IMR-90 (cell line): ENCODE results near the gene ZNF423. TPM values are rescaled to one million over a fixed set of nuclear protein-coding genes. Genes with fewer than 3 reads are reported as not detected.

Experiments
- ATAC-seq: fragments of 200-7000 bp; cut with Tn5 transposase; 2 replicates; pipeline ENCODE4 v1.9.1; 2020; ENCODE audit warnings: low read depth, mild to moderate bottlenecking, moderate library complexity
- BruUV-seq: library from RNA; stranded (reverse); fragments of 400-500 nt; replicated peaks from 2 replicates; lab custom pipeline; 2021; lab: Mats Ljungman, UMichigan
- CTCF ChIA-PET: fragments of 300-600 bp; formaldehyde crosslinking; extraction: SDS; loops from one replicate; lab custom pipeline; 2021; ENCODE audit warnings: antibody characterized with exemption; lab: Yijun Ruan, JAX
- POLR2A ChIA-PET: fragments of 300-600 bp; sonication (Branson Sonifier 250); formaldehyde crosslinking; loops from one replicate; lab custom pipeline; 2022; ENCODE audit warnings: antibody characterized with exemption; ENCODE audit not compliant: unreplicated experiment; lab: Charles Lee
- DNase-seq: peaks from one replicate; pipeline ENCODE4 v3.0.0; 2013
- H2AFZ ChIP-seq: replicated peaks from 2 replicates; pipeline ENCODE3; 2013; ENCODE audit warnings: low read length, mild to moderate bottlenecking; ENCODE audit not compliant: poor library complexity
- H2AK5ac ChIP-seq: 2 replicates; pipeline ENCODE4 v1.6.1; 2013; ENCODE audit warnings: low read depth, low read length, inconsistent platforms
- H2AK9ac ChIP-seq: replicated peaks from 2 replicates; pipeline ENCODE3; 2013; ENCODE audit warnings: mild to moderate bottlenecking, low read depth, low read length, moderate library complexity; ENCODE audit not compliant: poor library complexity
- H2BK120ac ChIP-seq: 2 replicates; pipeline ENCODE4 v1.6.1; 2013; ENCODE audit warnings: low read depth, low read length, inconsistent platforms
- H2BK15ac ChIP-seq: 3 replicates; pipeline ENCODE4 v1.6.1; 2013; ENCODE audit warnings: low read depth, low read length, inconsistent platforms
- H2BK20ac ChIP-seq: 2 replicates; pipeline ENCODE4 v1.6.1; 2013; ENCODE audit warnings: low read depth, mild to moderate bottlenecking, inconsistent platforms, low read length, moderate library complexity
- H2BK5ac ChIP-seq: 2 replicates; pipeline ENCODE4 v1.6.1; 2013; ENCODE audit warnings: mild to moderate bottlenecking, low read depth, low read length, inconsistent platforms; ENCODE audit not compliant: poor library complexity, severe bottlenecking
- H3K14ac ChIP-seq: replicated peaks from 2 replicates; pipeline ENCODE4 v1.6.1; 2013; ENCODE audit warnings: low read depth, low read length, inconsistent platforms
- H3K18ac ChIP-seq: 2 replicates; pipeline ENCODE4 v1.6.1; 2013; ENCODE audit warnings: low read depth, low read length, control low read depth
- H3K23ac ChIP-seq: 2 replicates; pipeline ENCODE4 v1.6.1; 2013; ENCODE audit warnings: low read depth, low read length, inconsistent platforms
- H3K27ac ChIP-seq: 2 replicates; pipeline ENCODE4 v1.5.1; 2013; ENCODE audit warnings: mild to moderate bottlenecking, control low read depth, low read length; ENCODE audit not compliant: insufficient read depth
- H3K27me3 ChIP-seq: 2 replicates; pipeline ENCODE4 v1.6.1; 2013; ENCODE audit warnings: low read length; ENCODE audit not compliant: control insufficient read depth, insufficient read depth
- H3K36me3 ChIP-seq: 2 replicates; pipeline ENCODE4 v1.6.1; 2013; ENCODE audit warnings: low read length, mixed read lengths; ENCODE audit not compliant: control insufficient read depth, insufficient read depth
- H3K4ac ChIP-seq: 2 replicates; pipeline ENCODE4 v1.6.1; 2013; ENCODE audit warnings: low read depth, low read length, inconsistent platforms
- H3K4me1 ChIP-seq: 2 replicates; pipeline ENCODE4 v1.6.1; 2013; ENCODE audit warnings: low read length, mixed read lengths; ENCODE audit not compliant: control insufficient read depth, insufficient read depth
- H3K4me2 ChIP-seq: 2 replicates; pipeline ENCODE4 v1.6.1; 2013; ENCODE audit warnings: low read depth, mild to moderate bottlenecking, control low read depth, low read length, moderate library complexity
- H3K4me3 ChIP-seq: 2 replicates; pipeline ENCODE4 v1.5.1; 2013; ENCODE audit warnings: low read depth, mild to moderate bottlenecking, control low read depth, low read length, moderate library complexity; ENCODE audit not compliant: insufficient read depth
- H3K56ac ChIP-seq: 2 replicates; pipeline ENCODE4 v1.6.1; 2013; ENCODE audit warnings: low read length, inconsistent platforms; ENCODE audit not compliant: insufficient read depth; ENCODE audit errors: extremely low read depth
- H3K79me1 ChIP-seq, 2 experiments: 2 replicates each; pipeline ENCODE4 v1.6.1; 2013; ENCODE audit warnings: low read length in 2 of 2, inconsistent platforms in 1 of 2, low read depth in 1 of 2
- H3K9ac ChIP-seq: 2 replicates; pipeline ENCODE4 v1.6.1; 2013; ENCODE audit warnings: low read depth, low read length, control low read depth
- H3K9me1 ChIP-seq: 2 replicates; pipeline ENCODE4 v1.6.1; 2013; ENCODE audit warnings: low read length, inconsistent platforms; ENCODE audit not compliant: insufficient read depth
- H3K9me3 ChIP-seq: 2 replicates; pipeline ENCODE4 v1.6.1; 2013; ENCODE audit warnings: low read length; ENCODE audit not compliant: control insufficient read depth, insufficient read depth
- H4K20me1 ChIP-seq: 2 replicates; pipeline ENCODE4 v1.6.1; 2013; ENCODE audit warnings: low read length, inconsistent platforms; ENCODE audit not compliant: insufficient read depth
- H4K5ac ChIP-seq: 2 replicates; pipeline ENCODE4 v1.6.1; 2013; ENCODE audit warnings: mild to moderate bottlenecking, low read depth, low read length, control low read depth
- H4K8ac ChIP-seq, 2 experiments: 2 replicates each; pipeline ENCODE4 v1.6.1; 2013; ENCODE audit warnings: low read depth in 2 of 2, low read length in 2 of 2, control low read depth in 1 of 2, inconsistent platforms in 1 of 2
- H4K91ac ChIP-seq: 2 replicates; pipeline ENCODE4 v1.6.1; 2013; ENCODE audit warnings: low read depth, low read length, inconsistent platforms; ENCODE audit not compliant: insufficient read depth
- BHLHE40 ChIP-seq: fragments of 150-350 bp; IDR thresholded peaks from 2 replicates; pipeline ENCODE4 v1.6.1; 2016; ENCODE audit warnings: mild to moderate bottlenecking, low read depth, low read length
- CEBPB ChIP-seq: IDR thresholded peaks from 2 replicates; pipeline ENCODE4 v1.6.1; 2012; ENCODE audit warnings: low read depth, low read length, improper control_type of control experiment
- CHD1 ChIP-seq: IDR thresholded peaks from 2 replicates; pipeline ENCODE4 v1.6.1; 2012; ENCODE audit warnings: low read depth, low read length, improper control_type of control experiment
- CTCF ChIP-seq: conservative IDR thresholded peaks from 2 replicates; pipeline ENCODE4 v1.5.1; 2012; ENCODE audit warnings: mild to moderate bottlenecking, low read depth, low read length, improper control_type of control experiment
- ELK1 ChIP-seq: fragments of 150-350 bp; IDR thresholded peaks from 2 replicates; pipeline ENCODE4 v1.6.1; 2016; ENCODE audit warnings: low read depth, mild to moderate bottlenecking, low read length, moderate library complexity, borderline replicate concordance
- FOS ChIP-seq: fragments of 150-350 bp; IDR thresholded peaks from 2 replicates; pipeline ENCODE4 v1.6.1; 2016; ENCODE audit warnings: low read depth, low read length
- MAFK ChIP-seq: IDR thresholded peaks from 2 replicates; pipeline ENCODE4 v1.6.1; 2012; ENCODE audit warnings: low read depth, low read length, improper control_type of control experiment
- MAZ ChIP-seq: IDR thresholded peaks from 2 replicates; pipeline ENCODE4 v1.6.1; 2012; ENCODE audit warnings: low read depth, mild to moderate bottlenecking, low read length, improper control_type of control experiment, moderate library complexity, borderline replicate concordance
- MXI1 ChIP-seq: IDR thresholded peaks from 2 replicates; pipeline ENCODE4 v1.6.1; 2012; ENCODE audit warnings: low read depth, mild to moderate bottlenecking, low read length, moderate library complexity, borderline replicate concordance
- NFE2L2 ChIP-seq: fragments of 150-350 bp; IDR thresholded peaks from 2 replicates; pipeline ENCODE4 v1.6.1; 2016; ENCODE audit warnings: low read depth, mild to moderate bottlenecking, low read length
- POLR2A ChIP-seq: IDR thresholded peaks from 2 replicates; pipeline ENCODE4 v1.6.1; 2012; ENCODE audit warnings: mild to moderate bottlenecking, low read depth, low read length
- RAD21 ChIP-seq: IDR thresholded peaks from 2 replicates; pipeline ENCODE4 v1.6.1; 2012; ENCODE audit warnings: low read length, improper control_type of control experiment
- RCOR1 ChIP-seq: IDR thresholded peaks from 2 replicates; pipeline ENCODE4 v1.6.1; 2012; ENCODE audit warnings: mild to moderate bottlenecking, low read length, improper control_type of control experiment; ENCODE audit not compliant: insufficient replicate concordance
- RFX5 ChIP-seq: IDR thresholded peaks from 2 replicates; pipeline ENCODE4 v1.8.0; 2012; ENCODE audit warnings: low read depth, mild to moderate bottlenecking, low read length, moderate library complexity
- SMC3 ChIP-seq: fragments of 150-350 bp; IDR thresholded peaks from 2 replicates; pipeline ENCODE4 v1.6.1; 2016; ENCODE audit warnings: low read depth, mild to moderate bottlenecking, antibody characterized with exemption, low read length, moderate library complexity
- USF2 ChIP-seq: fragments of 150-350 bp; IDR thresholded peaks from 2 replicates; pipeline ENCODE4 v1.6.1; 2017; ENCODE audit warnings: mild to moderate bottlenecking, antibody characterized with exemption, low read length, low read depth
- WGBS, 2 experiments: methylation state at CpG; one replicate each; pipeline versions ENCODE4 v1.1.5 to v1.1.7; 2013; ENCODE audit warnings: missing lambda C conversion rate in 2 of 2; ENCODE audit not compliant: insufficient read length in 1 of 2; ENCODE audit errors: extremely low coverage in 2 of 2; 5-methylcytosine and 5-hydroxymethylcytosine counted together
- dilution Hi-C: fragments of 300-500 bp; cut with HindIII; formaldehyde crosslinking; loops from one replicate; pipeline ENCODE4 v1.14.3; 2018; ENCODE audit warnings: low sequenced_read_pairs; ENCODE audit not compliant: unreplicated experiment
- in situ Hi-C: fragments of 300-500 bp; cut with MboI; formaldehyde crosslinking; loops from 3 replicates; pipeline ENCODE4 v1.14.3; 2019; ENCODE audit warnings: low sequenced_read_pairs, inconsistent platforms, mixed read lengths
- intact Hi-C: fragments of 100-400 bp; cut with micrococcal nuclease; formaldehyde crosslinking; loops from 2 replicates; pipeline ENCODE4 v1.10.0; 2022
- polyA plus RNA-seq, 3 experiments: library from polyadenylated mRNA; depleted of rRNA; stranded (reverse); fragments of >200 nt; gene quantifications; 2 replicates each; pipeline ENCODE4 v1.2.3, GENCODE V29; 2012; ENCODE audit warnings: low replicate concordance in 1 of 3
- total RNA-seq: library from RNA; depleted of rRNA; stranded (reverse); fragments of >200 nt; gene quantifications from 2 replicates; pipeline ENCODE4 v1.2.3, GENCODE V29; 2012

ZNF423 gene
- total and polyA plus RNA-seq, 2 of the 4 experiments (the other 2 are of a cell fraction) = under 0.01 to 0.10 TPM

GRCh38 chr16:49838441-49839016 lies 17.4 kb downstream of the ZNF423 start:
- Histone ChIP-seq H3K18ac (no peak overlapping the region), H4K5ac (no peak overlapping the region), H3K27me3 (peaks cover 21% of the 10 kb centered on the region), H4K91ac (no peak overlapping the region), H3K36me3 (no peaks in the 10 kb centered on the region), H2AK5ac (no peak overlapping the region), H2BK20ac (no peak overlapping the region), H2AK9ac (no peak overlapping the region), H3K14ac (no peak overlapping the region), H2BK120ac (no peak overlapping the region), H2BK5ac (no peak overlapping the region), H3K4me2 (no peak overlapping the region), H3K4me1 (no peaks in the 10 kb centered on the region), H3K9ac (no peak overlapping the region), H3K9me3 (no peaks in the 10 kb centered on the region), H3K4ac (no peak overlapping the region), H3K27ac (no peak overlapping the region), H2AFZ (no peak overlapping the region), H3K56ac (no peak overlapping the region), H3K23ac (no peak overlapping the region), H4K20me1 (no peaks in the 10 kb centered on the region), H3K79me1 (no peaks in the 10 kb centered on the region), H3K4me3 (no peak overlapping the region), H2BK15ac (no peak overlapping the region), H3K9me1 (no peaks in the 10 kb centered on the region), H4K8ac (no peak overlapping the region)
- WGBS, 2 experiments = no CpG with 5 or more reads among the region's 63 CpGs
- dilution Hi-C loops = no loop called here
- POLR2A ChIA-PET = no interaction called here
- intact Hi-C loops = no loop called here
- ATAC-seq (no peak), DNase-seq (no peak)
- TF ChIP-seq BHLHE40 = no peak
- TF ChIP-seq CHD1 = no peak
- no peak for TF ChIP-seq RAD21
- TF ChIP-seq MXI1 = no peak
- no peak for TF ChIP-seq CTCF
- no peak for TF ChIP-seq NFE2L2
- no peak for TF ChIP-seq RFX5
- no peak for TF ChIP-seq USF2
- TF ChIP-seq SMC3 = no peak
- no peak for TF ChIP-seq CEBPB
- TF ChIP-seq RCOR1 = no peak
- no peak for TF ChIP-seq FOS
- TF ChIP-seq POLR2A = no peak
- no peak for TF ChIP-seq MAFK
- TF ChIP-seq MAZ = no peak
- TF ChIP-seq ELK1 = no peak
- in situ Hi-C loops = no loop called here
- CTCF ChIA-PET = no interaction called here
- BruUV-seq = no TSS peak
